GM19035 (cell line): ENCODE results near the gene MGLL.

Source experiments
- ATAC-seq: cut with Tn5 transposase; IDR thresholded peaks from one replicate; pipeline ENCODE4 v1.9.1; 2021; ENCODE audit not compliant: unreplicated experiment

The MGLL gene

GRCh38 chr3:127744253-127744815 is 78.0 kb downstream of the MGLL start:
- ATAC-seq, result no peak

GRCh38 chr3:127743351-127744252 is 78.7 kb downstream of the MGLL start:
- no peak for ATAC-seq

- ATAC-seq, result no peak
These were observed 79.7 kb downstream of the MGLL start for GRCh38 chr3:127742580-127742979.

GRCh38 chr3:127741690-127742089 is 80.6 kb downstream of the MGLL start:
- ATAC-seq, result no peak

GRCh38 chr3:127741246-127741645 is 81.1 kb downstream of the MGLL start:
- no peak for ATAC-seq

- ATAC-seq, result no peak
These were observed 82.0 kb downstream of the MGLL start for GRCh38 chr3:127740136-127740915.

- ATAC-seq, result no peak
These were observed 82.8 kb downstream of the MGLL start for GRCh38 chr3:127739347-127740135.

GRCh38 chr3:127738192-127738840 is 84.0 kb downstream of the MGLL start:
- no peak for ATAC-seq

GRCh38 chr3:127736801-127737539 is 85.3 kb downstream of the MGLL start:
- no peak for ATAC-seq

GRCh38 chr3:127735767-127736693 is 86.3 kb downstream of the MGLL start:
- ATAC-seq, result peak; percentile 73

GRCh38 chr3:127734754-127735473 is 87.4 kb downstream of the MGLL start:
- ATAC-seq, result no peak

GRCh38 chr3:127734181-127734720 is 88.1 kb downstream of the MGLL start:
- no peak for ATAC-seq

GRCh38 chr3:127733781-127734180 is 88.5 kb downstream of the MGLL start:
- ATAC-seq, result no peak

GRCh38 chr3:127732879-127733350 is 89.4 kb downstream of the MGLL start:
- ATAC-seq, result no peak

GRCh38 chr3:127732303-127732702 is 90.0 kb downstream of the MGLL start:
- no peak for ATAC-seq

GRCh38 chr3:127731546-127732289 is 90.6 kb downstream of the MGLL start:
- no peak for ATAC-seq
